GM12892 (cell line): ENCODE measurements around the gene WDR27.

Source experiments
- POLR2A ChIP-seq: IDR thresholded peaks from 2 replicates; pipeline ENCODE4 v1.6.1; 2011; ENCODE audit warnings: low read depth, low read length, control low read depth
- POLR2AphosphoS5 ChIP-seq: IDR thresholded peaks from 2 replicates; pipeline ENCODE4 v1.6.1; 2011; ENCODE audit warnings: low read depth, low read length, control low read depth
- TAF1 ChIP-seq: IDR thresholded peaks from 2 replicates; pipeline ENCODE4 v1.6.1; 2011; ENCODE audit warnings: low read depth, mild to moderate bottlenecking, control low read depth, low read length, borderline replicate concordance

GRCh38 chr6:169741344-169741743 lies 39.5 kb upstream of the WDR27 start:
- TF ChIP-seq POLR2A (no peak), TAF1 (no peak), POLR2AphosphoS5 (no peak)
